Activated T-helper 1 cell treated with anti-CD3 and anti-CD28 coated beads, Interleukin-12 subunit alpha, Interleukin-12 subunit beta, Interleukin-2, Interleukin-4 antibody, amounts not matched to agents 30 ng/mL and 10 ng/mL and 1 ng/mL, durations not matched to agents 14 hours and 24 hours and 36 hours (primary cell): Measurements from ENCODE around the gene CCL4. TPM values are rescaled to one million over a fixed set of nuclear protein-coding genes. Genes with fewer than 3 reads are reported as not detected.

Source experiments
- DNase-seq: peaks from one replicate; pipeline ENCODE4 v3.0.0; 2021; ENCODE audit warnings: low spot score
- H3K27ac Mint-ChIP-seq: one replicate; pipeline ENCODE4 v1.8.0; 2021; ENCODE audit warnings: mild to moderate bottlenecking, mixed read lengths
- H3K27me3 Mint-ChIP-seq: one replicate; pipeline ENCODE4 v1.8.0; 2022; ENCODE audit warnings: mild to moderate bottlenecking, moderate library complexity, mixed read lengths; ENCODE audit not compliant: insufficient read depth
- H3K36me3 Mint-ChIP-seq: one replicate; pipeline ENCODE4 v1.8.0; 2021; ENCODE audit warnings: low read depth, mixed read lengths
- H3K4me1 Mint-ChIP-seq: one replicate; pipeline ENCODE4 v1.8.0; 2021; ENCODE audit warnings: low read depth, mixed read lengths
- H3K4me3 Mint-ChIP-seq: one replicate; pipeline ENCODE4 v1.8.0; 2021; ENCODE audit warnings: mild to moderate bottlenecking, moderate library complexity, mixed read lengths
- H3K9me3 Mint-ChIP-seq: one replicate; pipeline ENCODE4 v1.8.0; 2021; ENCODE audit warnings: mixed read lengths
- intact Hi-C: fragments of 100-400 bp; cut with micrococcal nuclease; formaldehyde crosslinking; loops from one replicate; pipeline ENCODE4 v1.15.1; 2024
- total RNA-seq: library from RNA; stranded (reverse); gene quantifications from 2 replicates; pipeline ENCODE4 v1.2.3, GENCODE V29; 2022

The CCL4 gene
- total RNA-seq, 1 donor from 2014 or later: 1,230 TPM

- Mint-ChIP-seq H3K9me3 (peaks cover 9% of the 10 kb centered on the region), H3K27me3 (peaks cover 8% of the 10 kb centered on the region), H3K4me3 (no peak overlapping the region), H3K36me3 (no peaks in the 10 kb centered on the region), H3K4me1 (no peaks in the 10 kb centered on the region), H3K27ac (no peak overlapping the region)
- no peak for DNase-seq
- intact Hi-C loops: no loop called here
Observed at GRCh38 chr17:36127199-36127893, 23.7 kb downstream of the CCL4 start.

- peaks cover 6% of the 10 kb centered on the region for H3K27me3 Mint-ChIP-seq
- peaks cover 9% of the 10 kb centered on the region for H3K9me3 Mint-ChIP-seq
- H3K36me3 Mint-ChIP-seq: no peaks in the 10 kb centered on the region
- H3K4me1 Mint-ChIP-seq: no peaks in the 10 kb centered on the region
- H3K27ac Mint-ChIP-seq: no peak overlapping the region
- H3K4me3 Mint-ChIP-seq: no peak overlapping the region
- no peak for DNase-seq
- intact Hi-C loops: no loop called here
Observed at GRCh38 chr17:36127911-36128310, 24.3 kb downstream of the CCL4 start.

- intact Hi-C loops: no loop called here
- no peaks in the 10 kb centered on the region for H3K4me1 Mint-ChIP-seq
- DNase-seq: no peak
- no peak overlapping the region for H3K4me3 Mint-ChIP-seq
- H3K27me3 Mint-ChIP-seq: peaks cover 10% of the 10 kb centered on the region
- peaks cover 9% of the 10 kb centered on the region for H3K9me3 Mint-ChIP-seq
- no peaks in the 10 kb centered on the region for H3K36me3 Mint-ChIP-seq
- H3K27ac Mint-ChIP-seq: no peak overlapping the region
Observed at GRCh38 chr17:36128411-36128978, 24.9 kb downstream of the CCL4 start.

GRCh38 chr17:36129616-36130015, 26.0 kb downstream of the CCL4 start:
- no peak overlapping the region for H3K4me3 Mint-ChIP-seq
- peaks cover 10% of the 10 kb centered on the region for H3K27me3 Mint-ChIP-seq
- no peak for DNase-seq
- H3K36me3 Mint-ChIP-seq: no peaks in the 10 kb centered on the region
- H3K4me1 Mint-ChIP-seq: no peaks in the 10 kb centered on the region
- no peak overlapping the region for H3K27ac Mint-ChIP-seq
- intact Hi-C loops: no loop called here
- H3K9me3 Mint-ChIP-seq: peaks cover 9% of the 10 kb centered on the region

- Mint-ChIP-seq H3K4me3 (no peak overlapping the region), H3K27me3 (peaks cover 13% of the 10 kb centered on the region), H3K27ac (no peak overlapping the region), H3K36me3 (no peaks in the 10 kb centered on the region), H3K4me1 (no peaks in the 10 kb centered on the region), H3K9me3 (peaks cover 9% of the 10 kb centered on the region)
- DNase-seq: no peak
- intact Hi-C loops: no loop called here
Observed at GRCh38 chr17:36130346-36130745, 26.7 kb downstream of the CCL4 start.

GRCh38 chr17:36131421-36131820, 27.8 kb downstream of the CCL4 start:
- Mint-ChIP-seq H3K9me3 (no peaks in the 10 kb centered on the region), H3K27me3 (peaks cover 13% of the 10 kb centered on the region), H3K36me3 (no peaks in the 10 kb centered on the region), H3K27ac (no peak overlapping the region), H3K4me1 (no peaks in the 10 kb centered on the region), H3K4me3 (no peak overlapping the region)
- intact Hi-C loops: no loop called here
- DNase-seq: no peak

- no peaks in the 10 kb centered on the region for H3K9me3 Mint-ChIP-seq
- H3K4me3 Mint-ChIP-seq: no peak overlapping the region
- no peaks in the 10 kb centered on the region for H3K36me3 Mint-ChIP-seq
- intact Hi-C loops: no loop called here
- DNase-seq: no peak
- no peak overlapping the region for H3K27ac Mint-ChIP-seq
- no peaks in the 10 kb centered on the region for H3K4me1 Mint-ChIP-seq
- peaks cover 11% of the 10 kb centered on the region for H3K27me3 Mint-ChIP-seq
Observed at GRCh38 chr17:36131931-36132330, 28.3 kb downstream of the CCL4 start.

- intact Hi-C loops: no loop called here
- Mint-ChIP-seq H3K36me3 (no peaks in the 10 kb centered on the region), H3K27ac (no peak overlapping the region), H3K4me1 (no peaks in the 10 kb centered on the region), H3K4me3 (no peak overlapping the region), H3K9me3 (no peaks in the 10 kb centered on the region), H3K27me3 (peaks cover 11% of the 10 kb centered on the region)
- no peak for DNase-seq
Observed at GRCh38 chr17:36132421-36132831, 28.8 kb downstream of the CCL4 start.

- no peaks in the 10 kb centered on the region for H3K4me1 Mint-ChIP-seq
- H3K4me3 Mint-ChIP-seq: no peak overlapping the region
- intact Hi-C loops: no loop called here
- H3K9me3 Mint-ChIP-seq: no peaks in the 10 kb centered on the region
- peaks cover 10% of the 10 kb centered on the region for H3K27me3 Mint-ChIP-seq
- no peak for DNase-seq
- H3K27ac Mint-ChIP-seq: no peak overlapping the region
- H3K36me3 Mint-ChIP-seq: no peaks in the 10 kb centered on the region
Observed at GRCh38 chr17:36133602-36134236, 30.1 kb downstream of the CCL4 start.

- intact Hi-C loops: no loop called here
- H3K4me1 Mint-ChIP-seq: no peaks in the 10 kb centered on the region
- H3K4me3 Mint-ChIP-seq: no peak overlapping the region
- peaks cover 10% of the 10 kb centered on the region for H3K27me3 Mint-ChIP-seq
- H3K27ac Mint-ChIP-seq: no peak overlapping the region
- DNase-seq: no peak
- H3K36me3 Mint-ChIP-seq: no peaks in the 10 kb centered on the region
- H3K9me3 Mint-ChIP-seq: no peaks in the 10 kb centered on the region
Observed at GRCh38 chr17:36135465-36135864, 31.8 kb downstream of the CCL4 start.

- H3K27ac Mint-ChIP-seq: no peak overlapping the region
- intact Hi-C loops: no loop called here
- no peak for DNase-seq
- peaks cover 13% of the 10 kb centered on the region for H3K27me3 Mint-ChIP-seq
- H3K4me1 Mint-ChIP-seq: no peaks in the 10 kb centered on the region
- H3K4me3 Mint-ChIP-seq: no peak overlapping the region
- no peaks in the 10 kb centered on the region for H3K36me3 Mint-ChIP-seq
- no peaks in the 10 kb centered on the region for H3K9me3 Mint-ChIP-seq
Observed at GRCh38 chr17:36136036-36136435, 32.4 kb downstream of the CCL4 start.

GRCh38 chr17:36136439-36136838, 32.8 kb downstream of the CCL4 start:
- Mint-ChIP-seq H3K27me3 (peaks cover 12% of the 10 kb centered on the region), H3K27ac (no peak overlapping the region), H3K36me3 (no peaks in the 10 kb centered on the region), H3K9me3 (no peaks in the 10 kb centered on the region), H3K4me3 (no peak overlapping the region), H3K4me1 (no peaks in the 10 kb centered on the region)
- intact Hi-C loops: no loop called here
- no peak for DNase-seq

GRCh38 chr17:36142235-36142634, 38.6 kb downstream of the CCL4 start:
- H3K4me3 Mint-ChIP-seq: no peak overlapping the region
- H3K9me3 Mint-ChIP-seq: no peaks in the 10 kb centered on the region
- H3K4me1 Mint-ChIP-seq: no peaks in the 10 kb centered on the region
- intact Hi-C loops: no loop called here
- no peaks in the 10 kb centered on the region for H3K36me3 Mint-ChIP-seq
- no peak overlapping the region for H3K27ac Mint-ChIP-seq
- no peak for DNase-seq
- peaks cover 3% of the 10 kb centered on the region for H3K27me3 Mint-ChIP-seq
